Fibroblast of lung (primary cell): ENCODE measurements around the gene SYTL4.

Source experiments
- CTCF ChIP-seq, 2 donors: IDR thresholded peaks in 1 of 2; conservative IDR thresholded peaks in 1 of 2; 1 replicate in 1 of 2; 2 replicates in 1 of 2; pipeline ENCODE4 v1.5.1; 2011 to 2012; ENCODE audit warnings: low read length in 2 of 2, control low read depth in 1 of 2, inconsistent platforms in 1 of 2, low read depth in 1 of 2, mild to moderate bottlenecking in 1 of 2
- EZH2 ChIP-seq: IDR thresholded peaks from 2 replicates; pipeline ENCODE4 v1.5.1; 2012; ENCODE audit warnings: low read length, control low read depth, mild to moderate bottlenecking; ENCODE audit errors: missing control alignments

GRCh38 chrX:100687128-100687527 lies 44.8 kb downstream of the SYTL4 start:
- no peak for TF ChIP-seq CTCF (conservative IDR thresholded peaks at IDR 0.05 in 1 of 2, IDR thresholded peaks at IDR 0.05 in 1 of 2; ENCODE audit: low read depth in 1 of 2, low read length in 2 of 2)
- TF ChIP-seq EZH2, result no peak
